GM12872 (cell line): Measurements from ENCODE around the gene YY1AP1.

Source experiments
- TF ChIP-seq, protein P1 (sequence below): IDR thresholded peaks from 3 replicates; pipeline ENCODE4 v1.5.1; 2011; ENCODE audit warnings: low read depth, mild to moderate bottlenecking, low read length, moderate library complexity; ENCODE audit not compliant: insufficient read depth

YY1AP1 gene

DNA sequence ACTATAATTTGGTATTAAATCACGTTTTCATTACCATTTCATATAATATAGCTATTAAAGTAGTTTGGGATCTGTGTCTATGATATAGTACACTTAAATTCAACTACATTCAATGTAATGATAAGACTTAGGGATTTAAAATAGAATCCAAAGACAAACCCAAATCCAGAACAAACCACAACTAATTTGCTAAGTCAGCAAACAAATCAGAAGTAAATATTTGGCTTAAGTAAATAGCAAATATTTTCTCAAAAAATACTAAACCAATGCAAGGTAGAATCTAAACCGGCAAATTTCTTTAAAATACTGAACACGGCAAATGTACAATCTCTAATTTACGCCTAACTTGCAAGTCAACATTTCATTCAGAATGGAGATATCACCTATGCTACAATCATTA lies 16.8 kb downstream of the YY1AP1 start:
- TF ChIP-seq, protein P1, sequence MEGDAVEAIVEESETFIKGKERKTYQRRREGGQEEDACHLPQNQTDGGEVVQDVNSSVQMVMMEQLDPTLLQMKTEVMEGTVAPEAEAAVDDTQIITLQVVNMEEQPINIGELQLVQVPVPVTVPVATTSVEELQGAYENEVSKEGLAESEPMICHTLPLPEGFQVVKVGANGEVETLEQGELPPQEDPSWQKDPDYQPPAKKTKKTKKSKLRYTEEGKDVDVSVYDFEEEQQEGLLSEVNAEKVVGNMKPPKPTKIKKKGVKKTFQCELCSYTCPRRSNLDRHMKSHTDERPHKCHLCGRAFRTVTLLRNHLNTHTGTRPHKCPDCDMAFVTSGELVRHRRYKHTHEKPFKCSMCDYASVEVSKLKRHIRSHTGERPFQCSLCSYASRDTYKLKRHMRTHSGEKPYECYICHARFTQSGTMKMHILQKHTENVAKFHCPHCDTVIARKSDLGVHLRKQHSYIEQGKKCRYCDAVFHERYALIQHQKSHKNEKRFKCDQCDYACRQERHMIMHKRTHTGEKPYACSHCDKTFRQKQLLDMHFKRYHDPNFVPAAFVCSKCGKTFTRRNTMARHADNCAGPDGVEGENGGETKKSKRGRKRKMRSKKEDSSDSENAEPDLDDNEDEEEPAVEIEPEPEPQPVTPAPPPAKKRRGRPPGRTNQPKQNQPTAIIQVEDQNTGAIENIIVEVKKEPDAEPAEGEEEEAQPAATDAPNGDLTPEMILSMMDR = no peak

DNA sequence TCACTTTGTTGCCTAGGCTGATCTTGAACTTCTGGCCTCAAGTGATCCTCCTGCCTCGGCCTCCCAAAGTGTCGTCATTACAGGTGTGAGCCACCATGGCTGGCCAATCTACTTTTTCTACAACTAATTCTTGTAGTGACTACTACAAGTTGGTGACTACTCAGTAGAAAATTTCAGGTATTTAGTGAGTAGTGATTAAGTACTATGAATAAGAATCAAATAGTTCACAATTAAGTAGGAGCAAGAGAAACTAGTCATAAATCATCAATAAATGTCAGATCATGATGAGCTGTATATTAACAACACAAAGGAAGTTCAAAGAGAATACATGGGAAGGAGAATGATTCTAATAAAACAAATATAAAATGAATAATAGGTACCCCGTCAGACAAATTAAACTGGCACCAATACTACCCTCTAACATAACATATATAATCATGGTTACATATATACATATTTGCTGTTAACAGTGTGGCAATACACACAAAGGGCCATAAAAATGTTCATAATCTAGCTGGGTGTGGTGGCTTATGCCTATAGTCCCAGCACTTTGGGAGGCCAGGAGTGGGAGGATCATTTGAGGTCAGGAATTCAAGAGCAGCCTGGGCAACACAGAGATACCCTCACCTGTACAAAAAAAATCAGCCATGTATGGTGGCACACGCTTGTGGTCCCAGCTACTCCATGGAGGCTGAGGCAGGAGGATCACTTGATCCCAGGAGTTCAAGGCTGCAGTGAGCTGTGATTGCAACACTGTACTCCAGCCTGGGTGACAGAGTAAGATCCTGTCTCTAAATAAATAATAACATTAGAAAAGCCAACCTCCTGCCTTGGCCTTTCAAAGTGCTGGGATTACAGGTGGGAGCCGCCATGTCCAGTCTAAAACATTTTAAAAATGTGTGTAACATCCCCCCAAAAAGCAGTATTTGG lies 19.1 kb downstream of the YY1AP1 start:
- TF ChIP-seq, protein P1 = no peak

DNA sequence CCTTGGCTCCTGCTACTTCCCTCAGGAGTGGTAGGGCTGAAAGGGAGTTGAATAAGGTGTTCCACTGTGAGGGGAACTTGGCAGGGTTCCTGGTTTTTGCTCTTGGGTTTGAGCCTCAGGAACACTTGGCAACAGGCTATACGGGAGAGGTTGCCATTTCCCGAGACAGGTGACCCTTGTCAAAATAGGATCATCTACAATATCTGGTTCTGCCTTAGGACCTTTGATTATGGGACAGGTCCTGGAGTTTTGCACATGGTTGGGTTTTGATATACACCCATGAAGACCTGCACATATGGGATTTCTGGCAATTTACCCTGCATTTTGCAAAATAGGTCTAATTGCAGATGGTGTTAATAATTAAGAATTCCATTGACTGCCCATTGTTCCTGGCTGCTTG lies 31.1 kb downstream of the YY1AP1 start:
- TF ChIP-seq, protein P1 = no peak

DNA sequence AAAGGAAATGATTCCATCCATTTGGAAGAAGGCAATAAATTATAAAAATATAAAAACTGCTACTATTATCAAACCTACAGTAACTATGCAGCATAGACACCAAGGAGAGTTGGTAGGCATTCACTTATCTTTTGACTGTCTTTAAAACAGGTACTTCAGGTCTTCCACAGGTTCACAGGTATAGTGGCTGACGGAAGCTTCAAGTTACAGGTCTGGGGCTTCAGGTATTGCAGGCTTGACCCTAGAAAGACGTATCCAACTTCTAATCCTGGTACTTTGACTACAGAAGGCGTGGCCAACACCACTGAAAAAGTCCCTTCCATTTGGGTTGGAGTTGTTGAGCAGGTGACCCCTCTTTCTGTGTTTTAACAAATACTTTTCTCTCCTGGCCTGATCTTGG lies 35.6 kb downstream of the YY1AP1 start:
- TF ChIP-seq, protein P1 = no peak

DNA sequence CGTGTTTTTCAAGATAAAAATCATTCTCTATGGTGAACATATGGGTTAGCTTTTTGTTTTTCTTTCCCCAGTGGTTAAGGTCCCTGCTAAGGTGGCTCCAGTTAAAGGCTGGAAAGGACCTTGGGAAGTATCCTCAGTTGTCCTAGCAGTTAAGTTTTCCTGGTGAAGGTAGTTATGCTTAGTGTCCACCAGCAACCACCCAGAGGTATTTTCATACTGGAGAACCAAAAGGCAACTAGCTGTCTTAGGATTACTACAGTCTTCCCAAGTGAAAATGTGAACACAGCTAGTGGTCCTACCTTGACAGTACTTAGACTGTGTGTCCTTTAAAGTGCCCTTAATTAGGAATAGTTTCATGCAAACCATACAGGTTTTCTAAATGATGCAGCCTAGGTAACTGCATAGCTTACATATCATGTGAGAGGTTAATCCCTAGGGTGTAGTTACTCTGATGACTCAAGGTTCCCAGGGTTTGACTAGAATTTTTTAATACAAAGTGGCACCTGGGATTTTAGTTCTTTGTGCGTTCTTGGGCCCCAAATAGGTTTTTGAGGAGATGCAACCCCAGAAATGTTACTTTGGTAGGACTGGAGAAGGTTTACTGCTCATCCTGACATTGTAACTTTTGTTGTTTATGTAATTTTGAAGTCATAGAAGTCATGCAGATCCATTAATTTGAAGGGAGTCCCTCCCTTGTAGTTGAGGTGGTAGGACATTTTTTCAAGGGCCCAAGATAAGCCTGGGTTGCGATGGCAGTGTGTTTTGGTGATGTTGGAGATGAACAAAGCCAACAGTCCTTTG lies 36.5 kb downstream of the YY1AP1 start:
- TF ChIP-seq, protein P1 = no peak

DNA sequence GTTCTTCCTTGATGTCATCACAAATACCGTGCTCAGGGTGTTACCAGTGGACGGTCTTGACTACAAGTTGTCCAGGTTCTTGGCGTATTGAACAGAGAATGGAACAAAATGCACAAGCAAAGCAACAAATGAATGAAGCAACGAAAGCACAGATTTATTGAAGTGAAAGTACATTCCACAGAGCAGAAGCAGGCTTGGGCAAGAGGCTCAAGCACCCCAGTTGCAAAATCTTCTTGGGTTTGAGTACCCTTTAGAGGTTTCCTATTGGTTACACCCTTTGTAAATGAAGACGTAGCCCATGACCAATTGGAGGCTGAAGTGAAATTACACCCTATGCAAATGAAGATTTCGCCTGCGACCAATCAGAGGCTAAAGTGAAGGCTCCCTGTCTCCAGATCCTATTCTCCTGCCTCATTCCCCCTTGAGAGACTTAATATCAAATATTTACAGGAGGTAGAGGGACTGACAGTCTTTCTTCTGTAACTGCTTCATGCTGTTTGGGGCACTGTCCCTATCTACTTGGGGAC lies 38.3 kb downstream of the YY1AP1 start:
- TF ChIP-seq, protein P1 = no peak

DNA sequence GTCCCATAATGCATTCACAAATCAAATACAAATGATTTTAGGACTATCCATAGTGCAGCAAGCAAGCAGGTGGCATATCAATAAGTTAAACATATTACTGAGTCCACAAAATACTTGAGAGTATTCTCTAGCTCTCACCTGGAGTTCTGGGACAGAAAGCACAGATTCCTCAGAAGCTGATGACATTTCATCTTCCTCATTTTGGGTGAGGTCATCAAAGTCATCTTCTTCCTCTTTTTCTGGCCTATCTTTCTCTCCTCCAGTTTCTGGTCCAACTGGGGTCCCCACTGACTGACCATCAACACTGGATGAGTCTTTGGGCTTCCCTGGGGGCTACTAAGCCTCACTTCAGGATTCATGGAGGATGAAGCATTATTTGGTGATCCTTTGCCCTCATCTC lies 38.9 kb downstream of the YY1AP1 start:
- TF ChIP-seq, protein P1 = no peak
